Cerebellar nuclear complex (tissue), 1 donor: ENCODE measurements around the gene SPX.

Source experiments
- DNase-seq, 2 experiments: peaks; one replicate each; lab custom pipeline; 2025; lab: John Stamatoyannopoulos, UW

SPX gene

DNA sequence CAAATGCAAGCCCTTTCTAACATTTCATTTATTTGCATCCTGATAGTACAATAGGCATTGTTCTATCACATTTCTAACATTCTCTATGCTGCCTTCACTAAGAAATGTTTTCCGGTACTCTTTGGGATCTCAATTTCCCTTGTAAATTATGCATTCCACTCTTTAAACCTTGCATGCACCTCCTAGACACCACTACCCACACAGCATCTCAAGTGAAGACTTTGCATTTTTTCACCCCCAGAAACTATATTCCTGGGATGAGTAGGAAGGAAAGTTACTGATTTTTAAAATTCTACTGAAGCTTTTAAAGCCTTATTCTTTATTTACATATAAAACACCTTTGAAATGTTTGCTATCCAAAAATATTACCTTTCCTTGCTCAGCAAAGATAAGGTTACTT, 51.4 kb downstream of the SPX start:
- no peak for DNase-seq

DNA sequence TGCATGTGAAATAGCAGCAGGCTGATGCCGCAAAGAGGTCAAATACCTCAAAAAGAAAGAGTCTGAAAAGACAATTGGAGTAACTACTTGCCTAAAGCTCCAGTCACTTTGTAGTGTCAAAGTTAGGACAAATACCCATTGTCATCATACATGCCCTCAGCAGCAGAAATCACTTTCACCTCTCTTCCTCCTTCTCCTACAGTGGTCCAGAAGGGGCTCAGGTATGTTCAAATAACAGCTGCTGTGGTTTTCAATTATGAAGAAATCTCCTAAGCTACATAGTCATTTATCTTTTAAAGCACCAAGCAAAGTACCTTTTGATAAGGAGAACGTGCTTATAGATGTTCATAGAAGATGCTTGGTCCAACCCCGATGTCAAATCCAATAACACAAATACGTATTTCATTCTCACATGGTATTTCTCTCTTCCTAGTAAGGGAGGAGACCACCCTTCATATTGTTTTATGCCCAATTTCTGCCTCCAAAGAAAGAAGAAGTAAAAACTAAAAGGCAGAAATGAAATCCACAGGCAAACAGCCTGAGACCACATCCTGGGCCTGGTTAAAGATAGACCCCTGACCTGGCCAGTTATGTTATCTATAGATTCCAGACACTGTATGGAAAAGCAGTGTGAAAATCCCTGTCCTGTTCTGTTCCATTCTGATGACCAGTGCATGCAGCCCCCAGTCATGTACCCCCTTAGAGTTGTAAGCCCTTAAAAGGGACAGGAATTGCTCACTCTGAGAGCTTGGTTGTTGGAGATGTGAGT, 54.8 kb downstream of the SPX start:
- no peak for DNase-seq
